ENCODE results near the gene ADD1. TPM values are rescaled to one million over a fixed set of nuclear protein-coding genes. Genes with fewer than 3 reads are reported as not detected.
A peak's percentile ranks its signal among the peaks of the same experiment; 100 is the strongest.

The ADD1 gene
- polyA plus RNA-seq, 3 donors, result 76.1 to 122 (median 103) TPM

DNA sequence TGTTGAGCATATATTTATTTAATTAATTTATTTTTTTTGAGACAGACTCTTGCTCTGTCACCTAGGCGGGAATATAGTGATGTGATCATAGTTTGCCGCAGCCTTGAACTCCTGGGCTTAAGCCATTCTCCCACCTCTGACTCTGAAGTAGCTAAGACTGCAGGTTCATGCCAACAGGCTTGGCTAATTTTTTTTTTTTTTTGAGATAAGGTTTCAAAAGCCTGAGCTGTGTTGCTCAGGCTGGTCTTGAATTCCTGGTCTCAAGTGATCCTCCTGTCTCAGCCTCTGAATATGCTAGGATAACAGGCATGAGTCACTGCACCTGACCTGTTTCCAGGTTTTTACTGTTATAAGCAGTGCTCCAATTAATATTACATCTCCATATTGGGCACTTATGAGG is 4.8 kb downstream of the ADD1 start:
- no peaks in the 10 kb centered on the region for H3K27me3 ChIP-seq (ENCODE audit: control insufficient read depth in 2 of 2, insufficient read depth in 2 of 2, low read length in 2 of 2)
- no peaks in the 10 kb centered on the region for H3K9me3 Mint-ChIP-seq
- peaks cover 6 to 9% of the 10 kb centered on the region in 2 donors for H3K36me3 Mint-ChIP-seq
- H3K36me3 ChIP-seq (replicated peaks in 1 of 2; ENCODE audit: control insufficient read depth in 1 of 2, insufficient read depth in 2 of 2, low read length in 2 of 2), result peaks cover 1 to 5% of the 10 kb centered on the region in 2 donors
- no peak overlapping the region for H3K4me3 ChIP-seq (replicated peaks in 1 of 3; ENCODE audit: low read depth in 2 of 3, low read length in 3 of 3)
- no peaks in the 10 kb centered on the region for H3K9me3 ChIP-seq (replicated peaks in 1 of 2; ENCODE audit: control insufficient read depth in 1 of 2, insufficient read depth in 1 of 2, low read length in 2 of 2)
- H3K4me2 ChIP-seq (replicated peaks; ENCODE audit: extremely low read depth, low read length, poor library complexity, severe bottlenecking), result no peak overlapping the region
- peaks cover 58% of the 10 kb centered on the region for H3K4me1 Mint-ChIP-seq
- peaks cover 93% of the 10 kb centered on the region for H3K79me2 ChIP-seq (ENCODE audit: insufficient read depth, low read length)
- WGBS (ENCODE audit: insufficient coverage), result no CpG with 5 or more reads among the region's 2 CpGs
- intact Hi-C loops (cut with micrococcal nuclease), result loop anchor here (10.0 kb wide), 1 partner anchor 86 kb away; no protein-coding TSS in a partner anchor
- TF ChIP-seq, protein P1, sequence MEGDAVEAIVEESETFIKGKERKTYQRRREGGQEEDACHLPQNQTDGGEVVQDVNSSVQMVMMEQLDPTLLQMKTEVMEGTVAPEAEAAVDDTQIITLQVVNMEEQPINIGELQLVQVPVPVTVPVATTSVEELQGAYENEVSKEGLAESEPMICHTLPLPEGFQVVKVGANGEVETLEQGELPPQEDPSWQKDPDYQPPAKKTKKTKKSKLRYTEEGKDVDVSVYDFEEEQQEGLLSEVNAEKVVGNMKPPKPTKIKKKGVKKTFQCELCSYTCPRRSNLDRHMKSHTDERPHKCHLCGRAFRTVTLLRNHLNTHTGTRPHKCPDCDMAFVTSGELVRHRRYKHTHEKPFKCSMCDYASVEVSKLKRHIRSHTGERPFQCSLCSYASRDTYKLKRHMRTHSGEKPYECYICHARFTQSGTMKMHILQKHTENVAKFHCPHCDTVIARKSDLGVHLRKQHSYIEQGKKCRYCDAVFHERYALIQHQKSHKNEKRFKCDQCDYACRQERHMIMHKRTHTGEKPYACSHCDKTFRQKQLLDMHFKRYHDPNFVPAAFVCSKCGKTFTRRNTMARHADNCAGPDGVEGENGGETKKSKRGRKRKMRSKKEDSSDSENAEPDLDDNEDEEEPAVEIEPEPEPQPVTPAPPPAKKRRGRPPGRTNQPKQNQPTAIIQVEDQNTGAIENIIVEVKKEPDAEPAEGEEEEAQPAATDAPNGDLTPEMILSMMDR (IDR thresholded peaks at IDR 0.05), result no peak
- H3K9ac ChIP-seq (ENCODE audit: insufficient read depth, low read length, poor library complexity, severe bottlenecking), result no peak overlapping the region
- H4K20me1 ChIP-seq (ENCODE audit: insufficient read depth, low read length), result peaks cover 91% of the 10 kb centered on the region
- H3K4me1 ChIP-seq (ENCODE audit: control insufficient read depth in 1 of 2, insufficient read depth in 2 of 2, low read length in 2 of 2), result peaks cover 19 to 36% of the 10 kb centered on the region in 2 donors
- H3K27ac ChIP-seq (ENCODE audit: low read depth in 1 of 2, low read length in 2 of 2), result no peak overlapping the region
- DNase-seq, result no peak
- H3K27ac Mint-ChIP-seq, result peak overlapping the region in 1 of 7 donors; percentile 10
- H2AFZ ChIP-seq (ENCODE audit: insufficient read depth, low read depth, low read length, poor library complexity, severe bottlenecking), result no peak overlapping the region
- no peak overlapping the region for H3K4me3 Mint-ChIP-seq
- peaks cover 0 to 1% (median 0%) of the 10 kb centered on the region in 3 donors for H3K27me3 Mint-ChIP-seq (ENCODE audit: low read depth in 3 of 3)

DNA sequence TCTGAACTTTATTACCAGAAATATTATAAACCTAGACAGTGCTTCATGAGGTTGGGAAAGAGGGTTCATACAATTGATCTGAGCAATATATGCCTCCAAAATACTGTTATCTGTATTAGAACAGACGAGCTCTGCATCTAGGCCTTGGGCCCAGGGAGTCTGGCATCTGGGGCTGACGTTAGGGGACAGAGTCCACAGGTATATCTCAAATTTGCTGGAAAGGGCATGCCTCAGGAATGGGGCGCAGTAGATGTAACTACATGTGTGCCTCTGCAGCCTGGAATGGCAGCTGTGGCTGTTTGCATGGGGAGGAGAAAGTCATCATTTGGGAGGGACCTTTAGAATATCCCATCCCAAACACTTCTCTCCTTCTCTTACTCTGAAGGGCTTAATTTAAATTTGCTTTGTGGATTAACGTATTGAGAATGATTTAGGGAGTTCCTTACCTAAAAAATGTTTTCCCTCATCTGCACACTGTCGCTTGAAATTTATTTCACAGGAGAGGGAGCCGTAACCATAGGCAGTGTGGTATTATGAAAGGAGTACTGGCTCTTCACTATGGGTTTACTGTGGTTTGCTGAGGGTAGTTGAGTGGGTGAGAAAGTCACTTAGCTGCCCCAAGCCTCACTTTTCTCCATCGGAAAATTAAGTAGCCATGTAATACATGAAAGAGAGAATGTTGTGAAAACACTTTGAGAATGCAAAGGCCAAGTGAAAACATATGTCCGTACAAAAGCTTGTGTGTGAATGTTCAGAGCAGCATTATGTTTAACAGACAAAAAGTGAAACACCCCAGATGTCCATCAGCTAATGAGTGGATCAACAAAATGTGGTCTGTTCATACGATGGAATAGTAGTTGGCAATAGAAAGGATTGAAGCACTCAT is 5.9 kb downstream of the ADD1 start:
- peaks cover 99% of the 10 kb centered on the region for H4K20me1 ChIP-seq (ENCODE audit: insufficient read depth, low read length)

More for the DNA sequence above, 5.9 kb downstream of the ADD1 start:
- peak overlapping the region in 3 of 7 donors; percentile 55 to 73 (median 70) for H3K27ac Mint-ChIP-seq
- Histone ChIP-seq H3K9ac (ENCODE audit: insufficient read depth, low read length, poor library complexity, severe bottlenecking) (no peak overlapping the region), H3K4me2 (replicated peaks; ENCODE audit: extremely low read depth, low read length, poor library complexity, severe bottlenecking) (no peak overlapping the region), H2AFZ (ENCODE audit: insufficient read depth, low read depth, low read length, poor library complexity, severe bottlenecking) (no peak overlapping the region), H3K4me3 (replicated peaks in 1 of 3; ENCODE audit: low read depth in 2 of 3, low read length in 3 of 3) (no peak overlapping the region), H3K27me3 (ENCODE audit: control insufficient read depth in 2 of 2, insufficient read depth in 2 of 2, low read length in 2 of 2) (no peaks in the 10 kb centered on the region), H3K27ac (ENCODE audit: low read depth in 1 of 2, low read length in 2 of 2) (peak overlapping the region in 1 of 2 donors; percentile 31), H3K36me3 (replicated peaks in 1 of 2; ENCODE audit: control insufficient read depth in 1 of 2, insufficient read depth in 2 of 2, low read length in 2 of 2) (peaks cover 12 to 15% of the 10 kb centered on the region in 2 donors), H3K9me3 (replicated peaks in 1 of 2; ENCODE audit: control insufficient read depth in 1 of 2, insufficient read depth in 1 of 2, low read length in 2 of 2) (no peaks in the 10 kb centered on the region), H3K4me1 (ENCODE audit: control insufficient read depth in 1 of 2, insufficient read depth in 2 of 2, low read length in 2 of 2) (peaks cover 17 to 32% of the 10 kb centered on the region in 2 donors), H3K79me2 (ENCODE audit: insufficient read depth, low read length) (peaks cover 98% of the 10 kb centered on the region)
- no peak overlapping the region for H3K4me3 Mint-ChIP-seq
- TF ChIP-seq, protein P1 (IDR thresholded peaks at IDR 0.05), result no peak
- H3K9me3 Mint-ChIP-seq, result no peaks in the 10 kb centered on the region
- intact Hi-C loops (cut with micrococcal nuclease), result loop anchor here (10.0 kb wide), 1 partner anchor 85 kb away; no protein-coding TSS in a partner anchor
- WGBS (ENCODE audit: insufficient coverage), result 96% methylated on average over 4 of the region's 9 CpGs
- H3K4me1 Mint-ChIP-seq, result peaks cover 59% of the 10 kb centered on the region
- H3K27me3 Mint-ChIP-seq (ENCODE audit: low read depth in 3 of 3), result peaks cover 0 to 1% (median 0%) of the 10 kb centered on the region in 3 donors
- H3K36me3 Mint-ChIP-seq, result peaks cover 14 to 18% of the 10 kb centered on the region in 2 donors
- DNase-seq, result no peak
